PFSK-1 (cell line): ENCODE results near the gene PCLO.

ENCODE experiments used
- POLR2AphosphoS5 ChIP-seq: IDR thresholded peaks from 2 replicates; pipeline ENCODE4 v1.6.1; 2012; ENCODE audit warnings: low read depth, mild to moderate bottlenecking, control low read depth, low read length, moderate library complexity
- TAF1 ChIP-seq: IDR thresholded peaks from 2 replicates; pipeline ENCODE4 v1.6.1; 2012; ENCODE audit warnings: low read length, control low read depth, borderline replicate concordance; ENCODE audit not compliant: insufficient read depth

DNA sequence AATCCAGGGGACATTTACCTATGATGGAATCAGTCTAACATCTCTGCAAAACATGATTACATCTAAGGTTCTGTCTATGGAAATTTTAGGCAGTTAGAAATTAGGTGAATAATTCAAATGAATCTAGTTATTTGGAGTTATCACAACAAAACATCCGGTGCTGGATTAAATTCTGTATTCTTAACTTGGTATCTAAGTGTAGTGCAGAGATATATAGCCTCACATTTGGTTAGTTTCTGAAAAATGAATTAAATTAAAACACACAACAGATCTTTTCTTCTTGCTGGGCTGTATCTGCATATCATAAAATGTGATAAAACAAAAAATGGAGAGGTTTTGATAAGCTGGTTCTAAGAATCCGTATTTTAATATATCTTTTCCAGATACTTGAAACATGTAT lies 354.1 kb downstream of the PCLO start:
- TF ChIP-seq TAF1 = no peak
- TF ChIP-seq POLR2AphosphoS5 = no peak
